Measurements from ENCODE around the gene SMIM20.

SMIM20 gene

DNA sequence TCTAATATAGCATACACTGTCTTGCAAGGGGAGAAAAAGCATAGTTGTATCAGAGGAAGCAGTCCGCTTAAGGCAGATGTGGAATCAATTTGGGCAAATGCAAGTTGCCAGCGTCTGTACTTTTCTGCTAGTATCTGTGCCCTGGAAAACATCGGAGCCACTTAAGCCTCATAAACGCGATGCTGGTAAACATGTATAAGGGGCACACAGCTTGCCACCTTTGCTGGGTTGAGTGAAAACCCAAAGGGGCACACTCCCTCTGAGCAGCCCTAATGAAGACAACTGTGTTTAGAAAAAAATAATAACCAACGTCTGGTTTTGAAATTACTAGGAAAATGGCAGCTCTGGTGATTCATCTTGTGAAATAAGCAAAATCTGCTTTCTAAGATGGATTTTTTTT is 24.3 kb downstream of the SMIM20 start:
- Histone ChIP-seq H3K4me2 (ENCODE audit: low read depth, low read length) (peak overlapping the region; percentile 51; the same call in 1 of the 2 replicates), H3K27ac (ENCODE audit: low read length) (no peak overlapping the region), H3K4me3 (ENCODE audit: low read length) (no peak overlapping the region), H3K4me1 (ENCODE audit: low read length) (peaks cover 10% of the 10 kb centered on the region; the same call in 1 of the 2 replicates), H3K36me3 (replicated peaks; ENCODE audit: insufficient read depth, low read length) (no peaks in the 10 kb centered on the region), H3F3A (ENCODE audit: insufficient read depth, low read length) (peaks cover 6% of the 10 kb centered on the region), H3K27me3 (replicated peaks; ENCODE audit: insufficient read depth, low read length) (no peaks in the 10 kb centered on the region), H3K9me3 (replicated peaks; ENCODE audit: insufficient read depth, low read length) (no peaks in the 10 kb centered on the region), H3K79me2 (ENCODE audit: low read length) (no peaks in the 10 kb centered on the region), H3K9me2 (replicated peaks; ENCODE audit: insufficient read depth, low read length) (no peaks in the 10 kb centered on the region), H4K20me1 (ENCODE audit: insufficient read depth, low read length) (no peaks in the 10 kb centered on the region), H2AFZ (ENCODE audit: low read length) (no peak overlapping the region), H3K9ac (ENCODE audit: low read length) (no peak overlapping the region)
- no peak for TF ChIP-seq EZH2 (optimal IDR thresholded peaks at IDR 0.05; ENCODE audit: low read depth, low read length)
- no peak for TF ChIP-seq EZH2phosphoT487 (IDR thresholded peaks at IDR 0.05; ENCODE audit: low read length)
- TF ChIP-seq, protein P1, sequence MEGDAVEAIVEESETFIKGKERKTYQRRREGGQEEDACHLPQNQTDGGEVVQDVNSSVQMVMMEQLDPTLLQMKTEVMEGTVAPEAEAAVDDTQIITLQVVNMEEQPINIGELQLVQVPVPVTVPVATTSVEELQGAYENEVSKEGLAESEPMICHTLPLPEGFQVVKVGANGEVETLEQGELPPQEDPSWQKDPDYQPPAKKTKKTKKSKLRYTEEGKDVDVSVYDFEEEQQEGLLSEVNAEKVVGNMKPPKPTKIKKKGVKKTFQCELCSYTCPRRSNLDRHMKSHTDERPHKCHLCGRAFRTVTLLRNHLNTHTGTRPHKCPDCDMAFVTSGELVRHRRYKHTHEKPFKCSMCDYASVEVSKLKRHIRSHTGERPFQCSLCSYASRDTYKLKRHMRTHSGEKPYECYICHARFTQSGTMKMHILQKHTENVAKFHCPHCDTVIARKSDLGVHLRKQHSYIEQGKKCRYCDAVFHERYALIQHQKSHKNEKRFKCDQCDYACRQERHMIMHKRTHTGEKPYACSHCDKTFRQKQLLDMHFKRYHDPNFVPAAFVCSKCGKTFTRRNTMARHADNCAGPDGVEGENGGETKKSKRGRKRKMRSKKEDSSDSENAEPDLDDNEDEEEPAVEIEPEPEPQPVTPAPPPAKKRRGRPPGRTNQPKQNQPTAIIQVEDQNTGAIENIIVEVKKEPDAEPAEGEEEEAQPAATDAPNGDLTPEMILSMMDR (IDR thresholded peaks at IDR 0.05; ENCODE audit: low read length), result no peak
- DNase-seq, result no peak

GRCh38 chr4:25938787-25939186 is 24.8 kb downstream of the SMIM20 start:
- Histone ChIP-seq H3K9me2 (replicated peaks; ENCODE audit: insufficient read depth, low read length) (no peaks in the 10 kb centered on the region), H3K79me2 (ENCODE audit: low read length) (no peaks in the 10 kb centered on the region), H3K27ac (ENCODE audit: low read length) (no peak overlapping the region), H3K27me3 (replicated peaks; ENCODE audit: insufficient read depth, low read length) (no peaks in the 10 kb centered on the region), H3K36me3 (replicated peaks; ENCODE audit: insufficient read depth, low read length) (no peaks in the 10 kb centered on the region), H3K9ac (ENCODE audit: low read length) (no peak overlapping the region), H3K4me2 (ENCODE audit: low read depth, low read length) (no peak overlapping the region), H2AFZ (ENCODE audit: low read length) (no peak overlapping the region), H3K4me3 (ENCODE audit: low read length) (no peak overlapping the region), H3K4me1 (ENCODE audit: low read length) (peaks cover 10% of the 10 kb centered on the region; the same call in 1 of the 2 replicates), H3K9me3 (replicated peaks; ENCODE audit: insufficient read depth, low read length) (no peaks in the 10 kb centered on the region), H4K20me1 (ENCODE audit: insufficient read depth, low read length) (no peaks in the 10 kb centered on the region), H3F3A (ENCODE audit: insufficient read depth, low read length) (peaks cover 6% of the 10 kb centered on the region)
- no peak for DNase-seq
- TF ChIP-seq EZH2 (optimal IDR thresholded peaks at IDR 0.05; ENCODE audit: low read depth, low read length) (no peak), EZH2phosphoT487 (IDR thresholded peaks at IDR 0.05; ENCODE audit: low read length) (no peak)
- TF ChIP-seq, protein P1 (IDR thresholded peaks at IDR 0.05; ENCODE audit: low read length), result no peak

GRCh38 chr4:25939330-25939729 is 25.3 kb downstream of the SMIM20 start:
- H3K36me3 ChIP-seq (replicated peaks; ENCODE audit: insufficient read depth, low read length), result no peaks in the 10 kb centered on the region
- H4K20me1 ChIP-seq (ENCODE audit: insufficient read depth, low read length), result no peaks in the 10 kb centered on the region
- H3K4me1 ChIP-seq (ENCODE audit: low read length), result peaks cover 10% of the 10 kb centered on the region; the same call in 1 of the 2 replicates
- H3F3A ChIP-seq (ENCODE audit: insufficient read depth, low read length), result peaks cover 6% of the 10 kb centered on the region
- H3K4me3 ChIP-seq (ENCODE audit: low read length), result no peak overlapping the region
- DNase-seq, result no peak
- no peak overlapping the region for H3K27ac ChIP-seq (ENCODE audit: low read length)
- H3K9ac ChIP-seq (ENCODE audit: low read length), result no peak overlapping the region
- H3K4me2 ChIP-seq (ENCODE audit: low read depth, low read length), result no peak overlapping the region
- no peak for TF ChIP-seq EZH2phosphoT487 (IDR thresholded peaks at IDR 0.05; ENCODE audit: low read length)
- TF ChIP-seq, protein P1 (IDR thresholded peaks at IDR 0.05; ENCODE audit: low read length), result peak; percentile 13; the same call in 1 of the 2 replicates
- TF ChIP-seq EZH2 (optimal IDR thresholded peaks at IDR 0.05; ENCODE audit: low read depth, low read length), result no peak
- H3K9me3 ChIP-seq (replicated peaks; ENCODE audit: insufficient read depth, low read length), result no peaks in the 10 kb centered on the region
- no peaks in the 10 kb centered on the region for H3K9me2 ChIP-seq (replicated peaks; ENCODE audit: insufficient read depth, low read length)
- no peaks in the 10 kb centered on the region for H3K79me2 ChIP-seq (ENCODE audit: low read length)
- no peak overlapping the region for H2AFZ ChIP-seq (ENCODE audit: low read length)
- no peaks in the 10 kb centered on the region for H3K27me3 ChIP-seq (replicated peaks; ENCODE audit: insufficient read depth, low read length)

Measured in MM.1S (cell line).